SK-N-SH treated with all-trans-retinoic acid at 6 μM for 48 hours (cell line): ENCODE results near the gene HES6.

Source experiments
- BACH2 ChIP-seq: fragments of 250-450 bp; sonication (Bioruptor Pico); IDR thresholded peaks from 2 replicates; pipeline ENCODE4 v1.9.0; 2021; ENCODE audit warnings: mild to moderate bottlenecking, borderline replicate concordance
- CSDC2 ChIP-seq: fragments of 250-450 bp; sonication (Bioruptor Pico); IDR thresholded peaks from 2 replicates; pipeline ENCODE4 v1.5.0; 2020; ENCODE audit warnings: mild to moderate bottlenecking, moderate library complexity
- ISL1 ChIP-seq: fragments of 250-450 bp; sonication (Bioruptor Pico); IDR thresholded peaks from 2 replicates; pipeline ENCODE4 v2.1.2; 2022; ENCODE audit warnings: mild to moderate bottlenecking, moderate library complexity
- OSR1 ChIP-seq: fragments of 250-450 bp; sonication (Bioruptor Pico); IDR thresholded peaks from 2 replicates; pipeline ENCODE4 v1.8.0; 2022; ENCODE audit warnings: moderate library complexity, mild to moderate bottlenecking, inconsistent platforms
- PATZ1 ChIP-seq: fragments of 250-450 bp; sonication (Bioruptor Pico); IDR thresholded peaks from 2 replicates; pipeline ENCODE4 v1.8.0; 2020; ENCODE audit warnings: mild to moderate bottlenecking, moderate library complexity, borderline replicate concordance
- PPARA ChIP-seq: fragments of 250-450 bp; sonication (Bioruptor Pico); IDR thresholded peaks from 2 replicates; pipeline ENCODE4 v1.5.0; 2020; ENCODE audit warnings: mild to moderate bottlenecking, borderline replicate concordance
- RARB ChIP-seq: fragments of 250-450 bp; sonication (Bioruptor Pico); IDR thresholded peaks from 2 replicates; pipeline ENCODE4 v1.8.0; 2021; ENCODE audit warnings: mild to moderate bottlenecking, moderate library complexity
- TOX ChIP-seq: fragments of 250-450 bp; sonication (Bioruptor Pico); IDR thresholded peaks from 2 replicates; pipeline ENCODE4 v1.8.0; 2021; ENCODE audit warnings: mild to moderate bottlenecking, moderate library complexity, borderline replicate concordance
- ZC3H10 ChIP-seq: fragments of 250-450 bp; sonication (Bioruptor Pico); IDR thresholded peaks from 2 replicates; pipeline ENCODE4 v1.5.1; 2021; ENCODE audit warnings: mild to moderate bottlenecking, moderate library complexity
- ZFP3 ChIP-seq: fragments of 250-450 bp; sonication (Bioruptor Pico); IDR thresholded peaks from 2 replicates; pipeline ENCODE4 v1.5.0; 2020; ENCODE audit warnings: mild to moderate bottlenecking, moderate library complexity
- ZNF70 ChIP-seq: fragments of 450-650 bp; formaldehyde crosslinking; IDR thresholded peaks from 2 replicates; pipeline ENCODE4 v1.5.0; 2020; ENCODE audit warnings: mild to moderate bottlenecking, moderate library complexity
- ZNF8 ChIP-seq: fragments of 450-650 bp; formaldehyde crosslinking; IDR thresholded peaks from 2 replicates; pipeline ENCODE4 v1.5.0; 2020; ENCODE audit warnings: mild to moderate bottlenecking, moderate library complexity
- TF ChIP-seq, protein P1 (sequence below): fragments of 250-450 bp; sonication (Bioruptor Pico); IDR thresholded peaks from 2 replicates; pipeline ENCODE4 v1.5.0; 2020; ENCODE audit warnings: mild to moderate bottlenecking, moderate library complexity

GRCh38 chr2:238220892-238221521, 18.8 kb downstream of the HES6 start:
- no peak for TF ChIP-seq CSDC2 (CRISPR knock-in tag)
- TF ChIP-seq ZC3H10 (CRISPR knock-in tag), result no peak
- TF ChIP-seq, protein P1, sequence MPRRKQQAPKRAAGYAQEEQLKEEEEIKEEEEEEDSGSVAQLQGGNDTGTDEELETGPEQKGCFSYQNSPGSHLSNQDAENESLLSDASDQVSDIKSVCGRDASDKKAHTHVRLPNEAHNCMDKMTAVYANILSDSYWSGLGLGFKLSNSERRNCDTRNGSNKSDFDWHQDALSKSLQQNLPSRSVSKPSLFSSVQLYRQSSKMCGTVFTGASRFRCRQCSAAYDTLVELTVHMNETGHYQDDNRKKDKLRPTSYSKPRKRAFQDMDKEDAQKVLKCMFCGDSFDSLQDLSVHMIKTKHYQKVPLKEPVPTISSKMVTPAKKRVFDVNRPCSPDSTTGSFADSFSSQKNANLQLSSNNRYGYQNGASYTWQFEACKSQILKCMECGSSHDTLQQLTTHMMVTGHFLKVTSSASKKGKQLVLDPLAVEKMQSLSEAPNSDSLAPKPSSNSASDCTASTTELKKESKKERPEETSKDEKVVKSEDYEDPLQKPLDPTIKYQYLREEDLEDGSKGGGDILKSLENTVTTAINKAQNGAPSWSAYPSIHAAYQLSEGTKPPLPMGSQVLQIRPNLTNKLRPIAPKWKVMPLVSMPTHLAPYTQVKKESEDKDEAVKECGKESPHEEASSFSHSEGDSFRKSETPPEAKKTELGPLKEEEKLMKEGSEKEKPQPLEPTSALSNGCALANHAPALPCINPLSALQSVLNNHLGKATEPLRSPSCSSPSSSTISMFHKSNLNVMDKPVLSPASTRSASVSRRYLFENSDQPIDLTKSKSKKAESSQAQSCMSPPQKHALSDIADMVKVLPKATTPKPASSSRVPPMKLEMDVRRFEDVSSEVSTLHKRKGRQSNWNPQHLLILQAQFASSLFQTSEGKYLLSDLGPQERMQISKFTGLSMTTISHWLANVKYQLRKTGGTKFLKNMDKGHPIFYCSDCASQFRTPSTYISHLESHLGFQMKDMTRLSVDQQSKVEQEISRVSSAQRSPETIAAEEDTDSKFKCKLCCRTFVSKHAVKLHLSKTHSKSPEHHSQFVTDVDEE (CRISPR knock-in tag), result no peak
- no peak for TF ChIP-seq ZNF70
- TF ChIP-seq ZFP3 (CRISPR knock-in tag), result no peak
- no peak for TF ChIP-seq RARB (CRISPR knock-in tag)
- no peak for TF ChIP-seq BACH2 (CRISPR knock-in tag)
- no peak for TF ChIP-seq OSR1 (CRISPR knock-in tag)
- no peak for TF ChIP-seq ZNF8 (CRISPR knock-in tag)
- TF ChIP-seq PPARA (CRISPR knock-in tag), result no peak
- no peak for TF ChIP-seq TOX (CRISPR knock-in tag)
- TF ChIP-seq ISL1 (CRISPR knock-in tag), result no peak
- no peak for TF ChIP-seq PATZ1 (CRISPR knock-in tag)
